ENCODE results near the gene MRPS25.

Gene MRPS25

GRCh38 chr3:15043408-15044171 is 21.5 kb downstream of the MRPS25 start:
- peak overlapping the region; percentile 75 for H3K27ac ChIP-seq
- TF ChIP-seq CTCF (conservative IDR thresholded peaks at IDR 0.05) = no peak

- H3K27ac ChIP-seq = peak overlapping the region; percentile 75; the same call in 1 of the 2 replicates
- no peak for TF ChIP-seq CTCF (conservative IDR thresholded peaks at IDR 0.05)
These were observed 22.2 kb downstream of the MRPS25 start for GRCh38 chr3:15042936-15043335.

- TF ChIP-seq CTCF (conservative IDR thresholded peaks at IDR 0.05) = no peak
- peak overlapping the region; percentile 75; the same call in 1 of the 2 replicates for H3K27ac ChIP-seq
These were observed 23.2 kb downstream of the MRPS25 start for GRCh38 chr3:15041950-15042349.

GRCh38 chr3:15040844-15041243 is 24.3 kb downstream of the MRPS25 start:
- no peak for TF ChIP-seq CTCF (conservative IDR thresholded peaks at IDR 0.05)
- H3K27ac ChIP-seq = no peak overlapping the region; the same call in 1 of the 2 replicates

- no peak for TF ChIP-seq CTCF (conservative IDR thresholded peaks at IDR 0.05)
- H3K27ac ChIP-seq = peak overlapping the region; percentile 54
These were observed 26.8 kb downstream of the MRPS25 start for GRCh38 chr3:15038306-15038705.

- no peak overlapping the region for H3K27ac ChIP-seq
- TF ChIP-seq CTCF (conservative IDR thresholded peaks at IDR 0.05) = no peak
These were observed 32.0 kb downstream of the MRPS25 start for GRCh38 chr3:15033103-15033502.

- no peak overlapping the region for H3K27ac ChIP-seq
- TF ChIP-seq CTCF (conservative IDR thresholded peaks at IDR 0.05) = no peak
These were observed 32.5 kb downstream of the MRPS25 start for GRCh38 chr3:15032650-15033049.
